ENCODE results near the gene C1orf52. TPM values are rescaled to one million over a fixed set of nuclear protein-coding genes. Genes with fewer than 3 reads are reported as not detected.

The C1orf52 gene
- total and polyA plus RNA-seq, 8 donors = 8.0 to 16.7 (median 10.2) TPM

DNA sequence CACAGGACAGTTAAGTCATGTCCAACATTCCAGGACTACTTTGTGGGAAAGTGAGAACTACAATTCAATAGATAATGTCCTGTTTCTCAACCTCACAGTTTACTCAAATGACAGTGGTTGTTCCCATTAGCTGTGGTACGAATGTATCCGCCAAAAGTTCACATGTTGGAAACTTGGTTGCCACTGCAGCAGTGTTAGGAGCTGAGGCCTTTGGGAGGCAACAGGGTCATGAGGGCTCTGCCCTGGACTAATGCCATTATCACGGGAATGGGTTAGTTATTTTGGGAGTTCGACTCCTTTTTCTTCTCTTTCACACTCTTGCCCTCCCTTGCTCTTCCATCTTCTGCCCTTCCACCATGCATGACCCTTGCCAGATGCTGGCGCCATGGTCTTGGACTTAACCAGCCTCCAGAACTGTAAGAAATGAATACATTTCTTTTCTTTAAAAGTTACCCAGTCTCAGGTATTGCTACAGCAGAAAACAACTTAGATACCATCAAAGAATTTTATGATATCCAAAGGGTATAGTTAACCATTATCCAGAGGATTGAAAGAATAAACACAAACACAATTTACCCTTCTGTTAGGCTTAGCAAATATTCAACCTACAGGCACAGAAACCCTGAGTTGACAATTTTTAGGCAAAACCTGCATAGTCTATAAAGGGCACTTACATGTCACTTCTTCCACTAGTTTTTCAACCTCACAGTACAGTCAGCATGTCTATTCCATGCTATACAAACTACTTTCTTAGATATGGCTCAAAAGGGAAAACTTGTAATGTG lies 9.5 kb upstream of the C1orf52 start:
- H3K27ac ChIP-seq = peak overlapping the region in 1 of 4 donors; percentile 17
- 71 to 78% methylated on average over 5 of the region's 5 CpGs for WGBS, 2 donors
- FAIRE-seq (no peak), ATAC-seq (peak in 2 of 4 donors; percentile 5 to 37), DNase-seq (no peak)
- intact Hi-C loops (cut with DNase I) = no loop called here
- no peaks in the 10 kb centered on the region for H3K9me3 ChIP-seq
- no peak overlapping the region for H3K4me3 ChIP-seq
- H3K36me3 ChIP-seq = peaks cover 0 to 20% (median 6%) of the 10 kb centered on the region in 3 donors
- TF ChIP-seq, protein P1, sequence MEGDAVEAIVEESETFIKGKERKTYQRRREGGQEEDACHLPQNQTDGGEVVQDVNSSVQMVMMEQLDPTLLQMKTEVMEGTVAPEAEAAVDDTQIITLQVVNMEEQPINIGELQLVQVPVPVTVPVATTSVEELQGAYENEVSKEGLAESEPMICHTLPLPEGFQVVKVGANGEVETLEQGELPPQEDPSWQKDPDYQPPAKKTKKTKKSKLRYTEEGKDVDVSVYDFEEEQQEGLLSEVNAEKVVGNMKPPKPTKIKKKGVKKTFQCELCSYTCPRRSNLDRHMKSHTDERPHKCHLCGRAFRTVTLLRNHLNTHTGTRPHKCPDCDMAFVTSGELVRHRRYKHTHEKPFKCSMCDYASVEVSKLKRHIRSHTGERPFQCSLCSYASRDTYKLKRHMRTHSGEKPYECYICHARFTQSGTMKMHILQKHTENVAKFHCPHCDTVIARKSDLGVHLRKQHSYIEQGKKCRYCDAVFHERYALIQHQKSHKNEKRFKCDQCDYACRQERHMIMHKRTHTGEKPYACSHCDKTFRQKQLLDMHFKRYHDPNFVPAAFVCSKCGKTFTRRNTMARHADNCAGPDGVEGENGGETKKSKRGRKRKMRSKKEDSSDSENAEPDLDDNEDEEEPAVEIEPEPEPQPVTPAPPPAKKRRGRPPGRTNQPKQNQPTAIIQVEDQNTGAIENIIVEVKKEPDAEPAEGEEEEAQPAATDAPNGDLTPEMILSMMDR (IDR thresholded peaks at IDR 0.05) = no peak
- H3K4me1 ChIP-seq = peaks cover 21 to 40% (median 35%) of the 10 kb centered on the region in 3 donors
- H3K27me3 ChIP-seq = no peaks in the 10 kb centered on the region

DNA sequence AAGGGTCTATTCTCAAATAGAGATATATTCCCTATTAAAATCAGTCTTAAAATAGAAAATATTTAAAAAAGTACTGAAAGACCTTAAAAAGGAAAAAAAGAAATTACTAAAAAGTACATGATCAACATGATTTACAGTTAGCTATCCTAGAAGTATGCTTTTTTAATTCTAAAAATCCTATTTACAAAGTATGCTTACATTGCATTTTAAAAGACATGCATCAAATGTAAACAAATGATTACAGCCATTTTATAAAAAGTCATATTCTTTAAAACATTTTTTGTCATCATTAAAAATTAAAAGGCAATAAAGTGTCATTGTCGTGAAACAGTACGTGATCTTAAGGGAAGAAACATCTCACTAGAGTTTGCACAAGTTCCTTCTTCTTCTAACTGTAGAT lies 7.9 kb upstream of the C1orf52 start:
- Histone ChIP-seq H3K4me1 (peaks cover 30 to 45% (median 42%) of the 10 kb centered on the region in 3 donors), H3K9me3 (no peaks in the 10 kb centered on the region), H3K27ac (no peak overlapping the region), H3K4me3 (no peak overlapping the region), H3K36me3 (peaks cover 0 to 20% (median 6%) of the 10 kb centered on the region in 3 donors), H3K27me3 (no peaks in the 10 kb centered on the region)
- peak; percentile 41 for FAIRE-seq
- ATAC-seq = no peak
- WGBS, 2 donors = 86 to 97% methylated on average over 2 of the region's 2 CpGs
- DNase-seq = no peak
- intact Hi-C loops (cut with DNase I) = no loop called here
- TF ChIP-seq, protein P1 (IDR thresholded peaks at IDR 0.05) = no peak

DNA sequence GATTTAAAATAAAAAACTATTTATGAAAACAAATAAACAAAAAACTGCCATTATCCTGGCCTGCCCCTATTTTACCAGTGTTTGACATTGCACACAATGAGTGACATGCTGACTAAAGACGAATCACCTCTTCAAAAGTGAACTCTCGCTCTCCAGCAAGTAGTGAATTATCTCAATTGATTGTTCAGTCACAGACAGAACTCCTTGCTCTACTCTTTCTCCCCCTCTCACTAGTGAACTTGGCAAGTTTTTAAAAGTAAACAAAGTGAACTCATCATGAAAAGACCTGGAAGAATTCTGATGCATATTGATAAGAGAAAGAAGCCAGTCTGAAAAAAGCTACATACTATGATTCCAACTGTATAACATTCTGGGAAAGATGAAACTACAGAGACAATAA lies 4.7 kb upstream of the C1orf52 start:
- FAIRE-seq (no peak), DNase-seq (no peak), ATAC-seq (peak in 1 of 4 donors; percentile 4)
- no peaks in the 10 kb centered on the region for H3K9me3 ChIP-seq
- intact Hi-C loops (cut with DNase I) = no loop called here
- peak overlapping the region in 2 of 4 donors; percentile 81 to 83 for H3K27ac ChIP-seq
- H3K27me3 ChIP-seq = no peaks in the 10 kb centered on the region
- peaks cover 0 to 2% (median 0%) of the 10 kb centered on the region in 3 donors for H3K36me3 ChIP-seq
- no peak overlapping the region for H3K4me3 ChIP-seq
- H3K4me1 ChIP-seq = peaks cover 24 to 32% (median 27%) of the 10 kb centered on the region in 3 donors
- TF ChIP-seq, protein P1 (IDR thresholded peaks at IDR 0.05) = no peak
- WGBS, 2 donors = 27 to 32% methylated on average over 2 of the region's 2 CpGs

DNA sequence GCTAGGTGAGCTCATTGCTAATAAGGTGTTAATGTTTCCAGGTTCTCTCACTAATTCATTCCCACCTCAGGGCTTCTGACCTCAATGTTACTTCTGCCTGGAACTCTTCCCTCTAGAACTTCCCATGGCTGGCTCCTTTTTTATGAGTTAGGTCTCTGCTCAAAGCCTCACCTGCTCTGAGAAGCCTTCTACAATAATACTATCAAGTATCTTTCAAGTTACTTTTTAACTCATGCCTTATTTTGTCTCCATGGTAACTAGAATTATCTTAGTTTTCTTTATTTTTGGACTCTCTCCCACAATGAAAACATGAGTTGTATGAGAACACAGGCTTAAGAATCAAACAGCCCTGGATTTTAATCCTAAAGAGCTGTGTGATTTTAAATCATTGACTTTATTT lies 3.5 kb upstream of the C1orf52 start:
- ATAC-seq = peak; percentile 61 to 71 (median 63)

More for the DNA sequence above, 3.5 kb upstream of the C1orf52 start:
- Histone ChIP-seq H3K27me3 (no peaks in the 10 kb centered on the region), H3K4me3 (peak overlapping the region in 1 of 4 donors; percentile 11), H3K27ac (peak overlapping the region; percentile 43 to 83 (median 66)), H3K4me1 (peaks cover 30 to 36% (median 31%) of the 10 kb centered on the region in 3 donors), H3K9me3 (no peaks in the 10 kb centered on the region), H3K36me3 (no peaks in the 10 kb centered on the region)
- TF ChIP-seq, protein P1 (IDR thresholded peaks at IDR 0.05) = no peak
- FAIRE-seq = peak; percentile 49
- intact Hi-C loops (cut with DNase I) = no loop called here
- DNase-seq = peak in 1 of 6 donors; percentile 23

Measured in pancreas (tissue), 10 donors.